PFSK-1 (cell line): ENCODE measurements around the gene CEP350.

Source experiments
- POLR2AphosphoS5 ChIP-seq: IDR thresholded peaks from 2 replicates; pipeline ENCODE4 v1.6.1; 2012; ENCODE audit warnings: low read depth, mild to moderate bottlenecking, control low read depth, low read length, moderate library complexity
- REST ChIP-seq, 2 experiments: IDR thresholded peaks; 2 replicates each; pipeline versions ENCODE4 v1.6.1 to v1.8.0; 2011 to 2012; ENCODE audit warnings: low read depth in 2 of 2, low read length in 2 of 2, control low read depth in 1 of 2, inconsistent platforms in 1 of 2, mild to moderate bottlenecking in 1 of 2, moderate library complexity in 1 of 2; ENCODE audit not compliant: insufficient read depth in 1 of 2
- SIN3A ChIP-seq: IDR thresholded peaks from 2 replicates; pipeline ENCODE4 v1.6.1; 2012; ENCODE audit warnings: mild to moderate bottlenecking, low read length, moderate library complexity, borderline replicate concordance; ENCODE audit not compliant: insufficient read depth
- TAF1 ChIP-seq: IDR thresholded peaks from 2 replicates; pipeline ENCODE4 v1.6.1; 2012; ENCODE audit warnings: low read length, control low read depth, borderline replicate concordance; ENCODE audit not compliant: insufficient read depth

GRCh38 chr1:180154003-180154324 lies 199.4 kb downstream of the CEP350 start:
- TF ChIP-seq POLR2AphosphoS5 (no peak), REST (IDR thresholded peaks at IDR 0.05; ENCODE audit: insufficient read depth in 1 of 2, low read depth in 2 of 2, low read length in 2 of 2) (no peak), SIN3A (no peak), TAF1 (no peak)
